ENCODE results near the gene CTAGE9.

GRCh38 chr6:131692589-131692988, 18.2 kb downstream of the CTAGE9 start:
- no peak for TF ChIP-seq CTCF (IDR thresholded peaks at IDR 0.05; ENCODE audit: borderline replicate concordance, extremely low read depth, low read length, poor library complexity, severe bottlenecking)
- TF ChIP-seq EZH2 (IDR thresholded peaks at IDR 0.05; ENCODE audit: borderline replicate concordance, low read depth, low read length, severe bottlenecking): no peak
